SKM-1 (cell line): ENCODE data around the gene PODN.

Experiments used
- DNase-seq: peaks from one replicate; lab custom pipeline; 2025; ENCODE audit not compliant: unreplicated experiment; lab: John Stamatoyannopoulos, UW

The PODN gene

GRCh38 chr1:53061859-53062707, at the start of gene PODN:
PODN (plus strand) TSS chr1:53062213; CDS start chr1:53069856, 7,643 bp downstream.
- DNase-seq, result no peak

- DNase-seq, result peak; percentile 81
Measured at GRCh38 chr1:53014791-53015507, 47.1 kb upstream of the PODN start.

GRCh38 chr1:53015508-53015860, 46.5 kb upstream of the PODN start:
- DNase-seq, result no peak

- DNase-seq, result no peak
Measured at GRCh38 chr1:53016705-53017104, 45.3 kb upstream of the PODN start.

- DNase-seq, result no peak
Measured at GRCh38 chr1:53020588-53020987, 41.4 kb upstream of the PODN start.

- no peak for DNase-seq
Measured at GRCh38 chr1:53022179-53022578, 39.8 kb upstream of the PODN start.

GRCh38 chr1:53023546-53023945, 38.5 kb upstream of the PODN start:
- no peak for DNase-seq

- DNase-seq, result no peak
Measured at GRCh38 chr1:53024117-53024516, 37.9 kb upstream of the PODN start.

GRCh38 chr1:53025034-53025768, 36.8 kb upstream of the PODN start:
- no peak for DNase-seq

GRCh38 chr1:53025769-53026112, 36.3 kb upstream of the PODN start:
- DNase-seq, result no peak

GRCh38 chr1:53026254-53026653, 35.8 kb upstream of the PODN start:
- DNase-seq, result no peak

GRCh38 chr1:53031732-53032131, 30.3 kb upstream of the PODN start:
- no peak for DNase-seq

GRCh38 chr1:53037159-53037558, 24.9 kb upstream of the PODN start:
- no peak for DNase-seq

GRCh38 chr1:53038566-53038965, 23.4 kb upstream of the PODN start:
- DNase-seq, result no peak

- no peak for DNase-seq
Measured at GRCh38 chr1:53043271-53043670, 18.7 kb upstream of the PODN start.

GRCh38 chr1:53044926-53045325, 17.1 kb upstream of the PODN start:
- DNase-seq, result no peak

- DNase-seq, result no peak
Measured at GRCh38 chr1:53046930-53047329, 15.1 kb upstream of the PODN start.

GRCh38 chr1:53047737-53048736, 14.0 kb upstream of the PODN start:
- DNase-seq, result no peak

GRCh38 chr1:53048960-53049573, 12.9 kb upstream of the PODN start:
- DNase-seq, result no peak

- no peak for DNase-seq
Measured at GRCh38 chr1:53049574-53049967, 12.4 kb upstream of the PODN start.
